ENCODE data around the gene ARHGEF39. TPM values are rescaled to one million over a fixed set of nuclear protein-coding genes. Genes with fewer than 3 reads are reported as not detected.

ARHGEF39 gene
- total and polyA plus RNA-seq, 2 experiments from 2014 or later = 1.8 to 2.1 TPM

GRCh38 chr9:35696520-35697215 is 31.7 kb upstream of the ARHGEF39 start:
- Histone ChIP-seq H3K9me3 (ENCODE audit: low read depth) (no peaks in the 10 kb centered on the region), H3K4me3 (no peak overlapping the region), H3F3A (ENCODE audit: insufficient read depth) (peaks cover 91% of the 10 kb centered on the region), H3K9me2 (ENCODE audit: insufficient read depth) (no peaks in the 10 kb centered on the region), H3K36me3 (ENCODE audit: low read depth) (peaks cover 60% of the 10 kb centered on the region), H3K79me2 (ENCODE audit: insufficient read depth) (peaks cover 21% of the 10 kb centered on the region), H3K4me2 (ENCODE audit: unreplicated experiment) (no peak overlapping the region), H3K27ac (peak overlapping the region; percentile 86), H3K4me1 (ENCODE audit: insufficient read depth) (peaks cover 24% of the 10 kb centered on the region), H4K20me1 (ENCODE audit: insufficient read depth) (no peaks in the 10 kb centered on the region), H2AFZ (no peak overlapping the region), H3K9ac (no peak overlapping the region), H3K27me3 (replicated peaks; ENCODE audit: insufficient read depth) (no peaks in the 10 kb centered on the region)
- TF ChIP-seq EZH2 (IDR thresholded peaks at IDR 0.05; ENCODE audit: insufficient read depth, poor library complexity, severe bottlenecking) = no peak
- TF ChIP-seq EZH2phosphoT487 (IDR thresholded peaks at IDR 0.05; ENCODE audit: insufficient read depth, low read depth) = no peak
- DNase-seq = peak; percentile 66
- in situ Hi-C loops (cut with MboI) = no loop called here
- WGBS, 2 experiments (ENCODE audit: low coverage in 1 of 2, low lambda C conversion rate in 2 of 2, missing lambda C conversion rate in 2 of 2) = 59 to 62% methylated on average over 9 of the region's 9 CpGs

GRCh38 chr9:35695943-35696401 is 31.0 kb upstream of the ARHGEF39 start:
- 95 to 96% methylated on average over 3 of the region's 3 CpGs for whole genome bisulfite sequencing, 2 experiments (ENCODE audit: low coverage in 1 of 2, low lambda C conversion rate in 2 of 2, missing lambda C conversion rate in 2 of 2)
- Histone ChIP-seq H3K36me3 (ENCODE audit: low read depth) (peaks cover 53% of the 10 kb centered on the region), H3K9me3 (ENCODE audit: low read depth) (no peaks in the 10 kb centered on the region), H4K20me1 (ENCODE audit: insufficient read depth) (no peaks in the 10 kb centered on the region), H3K4me2 (ENCODE audit: unreplicated experiment) (no peak overlapping the region), H3K79me2 (ENCODE audit: insufficient read depth) (peaks cover 14% of the 10 kb centered on the region), H3K9ac (0 out of 2 replicates have a peak overlapping the region, but pooled peaks have one; percentile 64), H3F3A (ENCODE audit: insufficient read depth) (peaks cover 90% of the 10 kb centered on the region), H3K9me2 (ENCODE audit: insufficient read depth) (no peaks in the 10 kb centered on the region), H3K27me3 (replicated peaks; ENCODE audit: insufficient read depth) (no peaks in the 10 kb centered on the region), H2AFZ (no peak overlapping the region), H3K4me1 (ENCODE audit: insufficient read depth) (peaks cover 28% of the 10 kb centered on the region), H3K27ac (peak overlapping the region; percentile 86), H3K4me3 (no peak overlapping the region)
- peak; percentile 33 for DNase-seq
- no peak for TF ChIP-seq EZH2 (IDR thresholded peaks at IDR 0.05; ENCODE audit: insufficient read depth, poor library complexity, severe bottlenecking)
- no peak for TF ChIP-seq EZH2phosphoT487 (IDR thresholded peaks at IDR 0.05; ENCODE audit: insufficient read depth, low read depth)
- in situ Hi-C loops (cut with MboI) = no loop called here

- peak; percentile 33 for DNase-seq
- H3K9ac ChIP-seq = peak overlapping the region; percentile 94
- peak overlapping the region; percentile 89 for H3K4me2 ChIP-seq (ENCODE audit: unreplicated experiment)
- H3K9me3 ChIP-seq (ENCODE audit: low read depth) = no peaks in the 10 kb centered on the region
- H3F3A ChIP-seq (ENCODE audit: insufficient read depth) = peaks cover 72% of the 10 kb centered on the region
- WGBS, 2 experiments (ENCODE audit: low coverage in 1 of 2, low lambda C conversion rate in 2 of 2, missing lambda C conversion rate in 2 of 2) = 81 to 84% methylated on average over 13 of the region's 13 CpGs
- H3K4me3 ChIP-seq = peak overlapping the region; percentile 98
- H3K9me2 ChIP-seq (ENCODE audit: insufficient read depth) = no peaks in the 10 kb centered on the region
- no peaks in the 10 kb centered on the region for H3K27me3 ChIP-seq (replicated peaks; ENCODE audit: insufficient read depth)
- peaks cover 42% of the 10 kb centered on the region for H3K4me1 ChIP-seq (ENCODE audit: insufficient read depth)
- TF ChIP-seq EZH2 (IDR thresholded peaks at IDR 0.05; ENCODE audit: insufficient read depth, poor library complexity, severe bottlenecking) (no peak), EZH2phosphoT487 (IDR thresholded peaks at IDR 0.05; ENCODE audit: insufficient read depth, low read depth) (no peak)
- peaks cover 19% of the 10 kb centered on the region for H3K36me3 ChIP-seq (ENCODE audit: low read depth)
- peaks cover 37% of the 10 kb centered on the region for H3K79me2 ChIP-seq (ENCODE audit: insufficient read depth)
- peak overlapping the region; percentile 89 for H3K27ac ChIP-seq
- no peak overlapping the region for H2AFZ ChIP-seq
- in situ Hi-C loops (cut with MboI) = no loop called here
- H4K20me1 ChIP-seq (ENCODE audit: insufficient read depth) = peaks cover 16% of the 10 kb centered on the region; the same call in 1 of the 2 replicates
Measured at GRCh38 chr9:35691757-35692301, 26.8 kb upstream of the ARHGEF39 start.

- peaks cover 21% of the 10 kb centered on the region for H4K20me1 ChIP-seq (ENCODE audit: insufficient read depth)
- H3K27ac ChIP-seq = peak overlapping the region; percentile 89
- in situ Hi-C loops (cut with MboI) = no loop called here
- TF ChIP-seq EZH2 (IDR thresholded peaks at IDR 0.05; ENCODE audit: insufficient read depth, poor library complexity, severe bottlenecking) = no peak
- no peak for TF ChIP-seq EZH2phosphoT487 (IDR thresholded peaks at IDR 0.05; ENCODE audit: insufficient read depth, low read depth)
- peaks cover 72% of the 10 kb centered on the region for H3F3A ChIP-seq (ENCODE audit: insufficient read depth)
- H3K9me2 ChIP-seq (ENCODE audit: insufficient read depth) = no peaks in the 10 kb centered on the region
- 33 to 34% methylated on average over 8 to 10 of the region's 10 CpGs for WGBS, 2 experiments (ENCODE audit: low coverage in 1 of 2, low lambda C conversion rate in 2 of 2, missing lambda C conversion rate in 2 of 2)
- peak overlapping the region; percentile 89 for H3K4me2 ChIP-seq (ENCODE audit: unreplicated experiment)
- DNase-seq = no peak
- H3K9me3 ChIP-seq (ENCODE audit: low read depth) = no peaks in the 10 kb centered on the region
- H3K79me2 ChIP-seq (ENCODE audit: insufficient read depth) = peaks cover 43% of the 10 kb centered on the region
- H3K9ac ChIP-seq = peak overlapping the region; percentile 94
- H3K27me3 ChIP-seq (replicated peaks; ENCODE audit: insufficient read depth) = no peaks in the 10 kb centered on the region
- H2AFZ ChIP-seq = peak overlapping the region; percentile 44
- peaks cover 19% of the 10 kb centered on the region for H3K36me3 ChIP-seq (ENCODE audit: low read depth)
- H3K4me1 ChIP-seq (ENCODE audit: insufficient read depth) = peaks cover 47% of the 10 kb centered on the region
- peak overlapping the region; percentile 98 for H3K4me3 ChIP-seq
Measured at GRCh38 chr9:35691334-35691650, 26.3 kb upstream of the ARHGEF39 start.
